ENCODE measurements around the gene RNF213.
"Not testable (repeated sequence)": the region's sequence is repeated elsewhere in the genome, so short reads cannot be mapped to it uniquely, and the experiment has no call there.

RNF213 gene

GRCh38 chr17:80269405-80269807 is 8.8 kb downstream of the RNF213 start:
- no peak for DNase-seq (ENCODE audit: low read depth, low spot score)

GRCh38 chr17:80270104-80270503 is 9.5 kb downstream of the RNF213 start:
- peak; percentile 75 for DNase-seq (ENCODE audit: low read depth, low spot score)

GRCh38 chr17:80270836-80271235 is 10.2 kb downstream of the RNF213 start:
- no peak for DNase-seq (ENCODE audit: low read depth, low spot score)

GRCh38 chr17:80272366-80272765 is 11.7 kb downstream of the RNF213 start:
- DNase-seq (ENCODE audit: low read depth, low spot score), result no peak

GRCh38 chr17:80274331-80274730 is 13.7 kb downstream of the RNF213 start:
- no peak for DNase-seq (ENCODE audit: low read depth, low spot score)

GRCh38 chr17:80274871-80275449 is 14.3 kb downstream of the RNF213 start:
- DNase-seq (ENCODE audit: low read depth, low spot score), result no peak

GRCh38 chr17:80275857-80276256 is 15.2 kb downstream of the RNF213 start:
- not testable (repeated sequence) for DNase-seq (ENCODE audit: low read depth, low spot score)

- DNase-seq (ENCODE audit: low read depth, low spot score), result no peak
These were observed 17.4 kb downstream of the RNF213 start for GRCh38 chr17:80277751-80278671.

- DNase-seq (ENCODE audit: low read depth, low spot score), result no peak
These were observed 19.2 kb downstream of the RNF213 start for GRCh38 chr17:80279895-80280294.

GRCh38 chr17:80281516-80281915 is 20.9 kb downstream of the RNF213 start:
- no peak for DNase-seq (ENCODE audit: low read depth, low spot score)

- no peak for DNase-seq (ENCODE audit: low read depth, low spot score)
These were observed 22.6 kb downstream of the RNF213 start for GRCh38 chr17:80283116-80283852.

- no peak for DNase-seq (ENCODE audit: low read depth, low spot score)
These were observed 24.0 kb downstream of the RNF213 start for GRCh38 chr17:80284631-80285030.

- no peak for DNase-seq (ENCODE audit: low read depth, low spot score)
These were observed 24.7 kb downstream of the RNF213 start for GRCh38 chr17:80285237-80285920.

- DNase-seq (ENCODE audit: low read depth, low spot score), result no peak
These were observed 25.9 kb downstream of the RNF213 start for GRCh38 chr17:80286638-80286960.

GRCh38 chr17:80287038-80287437 is 26.4 kb downstream of the RNF213 start:
- no peak for DNase-seq (ENCODE audit: low read depth, low spot score)

- no peak for DNase-seq (ENCODE audit: low read depth, low spot score)
These were observed 27.3 kb downstream of the RNF213 start for GRCh38 chr17:80287806-80288567.

- no peak for DNase-seq (ENCODE audit: low read depth, low spot score)
These were observed 29.0 kb downstream of the RNF213 start for GRCh38 chr17:80289616-80290015.

GRCh38 chr17:80290156-80290555 is 29.5 kb downstream of the RNF213 start:
- DNase-seq (ENCODE audit: low read depth, low spot score), result no peak

GRCh38 chr17:80291260-80291659 is 30.6 kb downstream of the RNF213 start:
- DNase-seq (ENCODE audit: low read depth, low spot score), result no peak

- DNase-seq (ENCODE audit: low read depth, low spot score), result no peak
These were observed 31.2 kb downstream of the RNF213 start for GRCh38 chr17:80291691-80292487.

Data from iPS DF 19.7 (cell line).